Activated naive CD8-positive, alpha-beta T cell treated with anti-CD3 and anti-CD28 coated beads for 36 hours (primary cell): ENCODE measurements around the gene NUCB2. TPM values are rescaled to one million over a fixed set of nuclear protein-coding genes. Genes with fewer than 3 reads are reported as not detected.
"Not testable (repeated sequence)": the region's sequence is repeated elsewhere in the genome, so short reads cannot be mapped to it uniquely, and the experiment has no call there.

Source experiments
- DNase-seq: peaks from one replicate; pipeline ENCODE4 v3.0.0; 2021
- H3K27ac Mint-ChIP-seq: one replicate; pipeline ENCODE4 v1.8.0; 2022; ENCODE audit warnings: mild to moderate bottlenecking, moderate library complexity, mixed read lengths
- H3K27me3 Mint-ChIP-seq: one replicate; pipeline ENCODE4 v1.8.0; 2022; ENCODE audit warnings: mild to moderate bottlenecking, mixed read lengths
- H3K36me3 Mint-ChIP-seq: one replicate; pipeline ENCODE4 v1.8.0; 2021; ENCODE audit warnings: mild to moderate bottlenecking, mixed read lengths
- H3K4me1 Mint-ChIP-seq: one replicate; pipeline ENCODE4 v1.8.0; 2021; ENCODE audit warnings: mixed read lengths
- H3K4me3 Mint-ChIP-seq: one replicate; pipeline ENCODE4 v1.8.0; 2022; ENCODE audit warnings: mild to moderate bottlenecking, moderate library complexity, mixed read lengths
- H3K9me3 Mint-ChIP-seq: one replicate; pipeline ENCODE4 v1.8.0; 2022; ENCODE audit warnings: mixed read lengths
- total RNA-seq, 2 experiments: library from RNA; stranded (reverse); gene quantifications; one replicate each; pipeline ENCODE4 v1.2.3, GENCODE V29; 2021

NUCB2 gene
- total RNA-seq, 2 experiments from 2014 or later = 78.5 to 88.8 TPM

GRCh38 chr11:17258670-17259069, 17.9 kb upstream of the NUCB2 start:
- H3K4me1 Mint-ChIP-seq = peaks cover 23% of the 10 kb centered on the region
- no peak for DNase-seq
- no peaks in the 10 kb centered on the region for H3K9me3 Mint-ChIP-seq
- no peak overlapping the region for H3K4me3 Mint-ChIP-seq
- H3K27me3 Mint-ChIP-seq = no peaks in the 10 kb centered on the region
- no peaks in the 10 kb centered on the region for H3K36me3 Mint-ChIP-seq
- H3K27ac Mint-ChIP-seq = no peak overlapping the region

GRCh38 chr11:17259519-17259918, 17.0 kb upstream of the NUCB2 start:
- no peak for DNase-seq
- Mint-ChIP-seq H3K36me3 (no peaks in the 10 kb centered on the region), H3K27me3 (no peaks in the 10 kb centered on the region)

GRCh38 chr11:17260020-17260419, 16.5 kb upstream of the NUCB2 start:
- Mint-ChIP-seq H3K4me1 (peaks cover 26% of the 10 kb centered on the region), H3K4me3 (no peak overlapping the region), H3K36me3 (no peaks in the 10 kb centered on the region), H3K27ac (no peak overlapping the region), H3K9me3 (no peaks in the 10 kb centered on the region), H3K27me3 (no peaks in the 10 kb centered on the region)
- no peak for DNase-seq

More at GRCh38 chr11:17259519-17259918, 17.0 kb upstream of the NUCB2 start:
- Mint-ChIP-seq H3K4me1 (peaks cover 26% of the 10 kb centered on the region), H3K27ac (no peak overlapping the region), H3K4me3 (no peak overlapping the region), H3K9me3 (no peaks in the 10 kb centered on the region)

- no peaks in the 10 kb centered on the region for H3K27me3 Mint-ChIP-seq
- peaks cover 14% of the 10 kb centered on the region for H3K4me1 Mint-ChIP-seq
- no peak overlapping the region for H3K27ac Mint-ChIP-seq
- no peaks in the 10 kb centered on the region for H3K36me3 Mint-ChIP-seq
- H3K4me3 Mint-ChIP-seq = no peak overlapping the region
- H3K9me3 Mint-ChIP-seq = no peaks in the 10 kb centered on the region
- DNase-seq = no peak
These were observed 12.8 kb upstream of the NUCB2 start for GRCh38 chr11:17263769-17264168.

GRCh38 chr11:17266781-17267180, 9.8 kb upstream of the NUCB2 start:
- Mint-ChIP-seq H3K9me3 (no peaks in the 10 kb centered on the region), H3K4me3 (no peak overlapping the region), H3K27me3 (no peaks in the 10 kb centered on the region), H3K27ac (no peak overlapping the region), H3K36me3 (no peaks in the 10 kb centered on the region), H3K4me1 (peaks cover 12% of the 10 kb centered on the region)
- no peak for DNase-seq

- Mint-ChIP-seq H3K36me3 (no peaks in the 10 kb centered on the region), H3K27me3 (no peaks in the 10 kb centered on the region), H3K9me3 (no peaks in the 10 kb centered on the region), H3K4me3 (no peak overlapping the region), H3K4me1 (peaks cover 12% of the 10 kb centered on the region), H3K27ac (no peak overlapping the region)
- DNase-seq = no peak
These were observed 9.0 kb upstream of the NUCB2 start for GRCh38 chr11:17267576-17267975.

- H3K27me3 Mint-ChIP-seq, H3K27ac Mint-ChIP-seq, H3K36me3 Mint-ChIP-seq, H3K4me3 Mint-ChIP-seq, H3K9me3 Mint-ChIP-seq, DNase-seq: not testable (repeated sequence)
- H3K4me1 Mint-ChIP-seq = peaks cover 12% of the 10 kb centered on the region
These were observed 8.0 kb upstream of the NUCB2 start for GRCh38 chr11:17268500-17268899.

DNA sequence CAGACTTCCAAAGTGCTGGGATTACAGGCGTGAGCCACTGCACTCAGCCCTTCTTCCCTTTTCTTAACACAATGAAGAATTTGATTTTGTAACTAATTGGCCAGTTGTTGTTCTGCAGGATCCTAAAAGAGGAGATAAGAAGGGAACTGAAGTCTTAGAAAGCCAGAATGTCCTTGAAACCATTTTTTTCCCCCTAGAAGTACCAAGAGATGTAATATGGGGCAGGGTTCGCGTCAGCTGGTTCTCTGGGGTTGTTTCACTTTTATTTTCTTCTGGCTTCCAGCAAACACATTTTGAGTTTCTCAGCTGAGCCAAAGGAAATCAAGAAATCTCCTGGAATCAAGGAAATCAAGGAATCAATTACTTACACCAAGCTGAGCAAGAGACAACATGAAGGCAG, 7.6 kb upstream of the NUCB2 start:
- DNase-seq = no peak
- no peaks in the 10 kb centered on the region for H3K27me3 Mint-ChIP-seq
- H3K36me3 Mint-ChIP-seq = no peaks in the 10 kb centered on the region
- H3K4me3 Mint-ChIP-seq = no peak overlapping the region
- no peak overlapping the region for H3K27ac Mint-ChIP-seq
- no peaks in the 10 kb centered on the region for H3K9me3 Mint-ChIP-seq
- peaks cover 8% of the 10 kb centered on the region for H3K4me1 Mint-ChIP-seq

DNA sequence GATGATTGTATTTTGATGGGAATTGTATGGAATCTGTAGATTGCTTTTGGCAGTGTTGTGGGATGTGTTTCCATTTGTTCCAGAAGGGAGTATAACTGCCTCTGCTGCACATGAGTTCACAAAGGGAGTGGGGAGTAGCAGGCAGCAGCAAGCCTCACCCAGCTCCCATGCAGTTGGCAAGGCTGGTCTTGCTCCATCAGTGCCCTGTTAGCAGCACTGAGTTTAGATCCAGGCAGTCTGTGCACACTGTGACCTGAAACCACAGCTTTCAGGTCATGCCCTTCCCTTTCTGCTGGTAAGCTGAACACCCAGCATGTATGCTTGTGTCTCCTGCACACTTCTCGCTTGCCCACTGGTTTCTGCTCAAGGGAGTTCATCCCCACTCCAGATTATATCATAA, 3.7 kb upstream of the NUCB2 start:
- Mint-ChIP-seq H3K4me1 (peaks cover 23% of the 10 kb centered on the region), H3K36me3 (no peaks in the 10 kb centered on the region), H3K27me3 (no peaks in the 10 kb centered on the region), H3K4me3 (no peak overlapping the region), H3K27ac (no peak overlapping the region), H3K9me3 (no peaks in the 10 kb centered on the region)
- DNase-seq = no peak

DNA sequence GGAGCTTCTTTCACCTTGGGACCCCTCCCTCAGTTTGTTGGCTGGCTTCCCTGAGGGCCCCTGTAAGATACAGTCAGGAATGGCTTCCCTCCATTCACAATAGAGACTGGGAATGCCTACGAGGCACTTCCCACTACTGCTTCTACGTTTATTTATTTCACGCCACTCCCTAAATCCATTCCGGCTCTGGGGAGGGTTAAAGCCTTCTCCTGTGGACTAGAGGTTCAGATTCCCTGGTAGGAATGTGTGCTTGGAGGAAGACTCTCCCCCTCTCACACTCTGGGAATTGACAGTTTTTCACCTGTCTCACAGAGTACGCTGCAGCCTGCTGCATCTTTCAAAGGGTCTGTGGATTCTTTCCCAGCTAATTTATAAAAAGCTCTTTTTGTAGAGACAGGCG, 3.3 kb upstream of the NUCB2 start:
- no peak for DNase-seq
- Mint-ChIP-seq H3K4me3 (no peak overlapping the region), H3K36me3 (peaks cover 2% of the 10 kb centered on the region), H3K27me3 (no peaks in the 10 kb centered on the region), H3K4me1 (peaks cover 25% of the 10 kb centered on the region), H3K9me3 (no peaks in the 10 kb centered on the region), H3K27ac (no peak overlapping the region)

DNA sequence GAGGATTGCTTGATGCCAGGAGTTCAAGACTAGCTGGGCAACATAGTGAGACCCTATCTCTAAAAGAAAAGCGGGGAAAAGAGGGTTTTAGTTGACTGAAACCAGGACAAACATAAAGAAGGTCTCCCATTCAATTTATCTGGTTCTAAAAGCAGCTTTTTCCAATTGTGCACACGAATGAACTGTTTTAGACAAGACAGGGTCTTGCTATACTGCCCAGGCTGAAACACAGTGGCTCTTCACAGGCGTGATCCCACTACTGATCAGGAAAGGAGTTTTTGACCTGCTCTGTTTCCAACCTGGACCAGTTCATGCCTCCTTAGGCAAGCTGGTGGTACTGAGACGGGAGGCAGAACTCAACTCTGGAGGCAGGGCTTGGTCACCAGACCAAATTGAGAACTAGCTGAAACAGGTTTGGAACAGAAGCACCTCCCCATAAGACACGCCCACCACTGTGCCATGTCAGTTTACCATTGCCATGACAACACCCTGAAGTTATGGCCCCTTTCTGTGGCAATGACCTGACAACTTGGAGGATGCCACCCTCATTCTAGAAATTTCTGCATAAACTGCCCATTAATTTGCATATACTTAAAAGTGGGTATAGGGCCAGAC, 2.8 kb upstream of the NUCB2 start:
- DNase-seq = no peak
- H3K27ac Mint-ChIP-seq = no peak overlapping the region
- H3K4me1 Mint-ChIP-seq = peaks cover 30% of the 10 kb centered on the region
- no peaks in the 10 kb centered on the region for H3K27me3 Mint-ChIP-seq
- peaks cover 5% of the 10 kb centered on the region for H3K36me3 Mint-ChIP-seq
- no peaks in the 10 kb centered on the region for H3K9me3 Mint-ChIP-seq
- no peak overlapping the region for H3K4me3 Mint-ChIP-seq

- Mint-ChIP-seq H3K36me3 (peaks cover 8% of the 10 kb centered on the region), H3K4me1 (peaks cover 34% of the 10 kb centered on the region)
- no peak for DNase-seq
These were observed 921 bp upstream of the NUCB2 start for GRCh38 chr11:17275400-17276235.

DNA sequence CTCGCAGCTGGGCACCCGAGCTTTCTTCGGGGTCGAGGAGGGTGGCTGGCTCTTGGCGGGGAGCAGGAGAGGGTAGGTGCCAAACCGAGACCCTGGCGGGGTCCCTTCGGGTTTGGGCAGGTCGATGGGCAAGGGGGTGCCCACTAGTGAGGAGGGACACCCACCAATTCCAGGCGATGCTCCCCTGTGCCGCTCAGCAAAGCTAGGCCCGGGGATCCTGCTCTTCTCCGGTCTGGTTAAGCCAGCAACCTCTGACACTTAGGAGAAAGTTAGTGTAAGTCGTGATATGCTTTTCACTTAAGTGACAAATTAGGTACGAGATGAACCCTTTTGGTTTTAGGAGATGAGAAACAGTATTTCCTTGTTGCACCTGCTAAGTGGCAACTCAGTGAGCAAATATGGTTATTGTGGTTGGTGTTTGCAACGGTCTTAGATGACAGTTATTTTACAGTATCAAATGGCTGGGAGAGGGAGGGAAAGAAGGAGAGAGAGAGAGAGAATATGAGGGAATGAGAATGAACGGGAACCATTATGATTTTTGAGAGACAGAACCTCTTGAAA, 565 bp downstream of the NUCB2 start:
- peaks cover 42% of the 10 kb centered on the region for H3K4me1 Mint-ChIP-seq
- no peaks in the 10 kb centered on the region for H3K27me3 Mint-ChIP-seq
- no peak for DNase-seq
- peak overlapping the region; percentile 83 for H3K4me3 Mint-ChIP-seq
- peak overlapping the region; percentile 92 for H3K27ac Mint-ChIP-seq
- peaks cover 13% of the 10 kb centered on the region for H3K36me3 Mint-ChIP-seq
- no peaks in the 10 kb centered on the region for H3K9me3 Mint-ChIP-seq

More at GRCh38 chr11:17275400-17276235, 921 bp upstream of the NUCB2 start:
- H3K27ac Mint-ChIP-seq = peak overlapping the region; percentile 92
- no peaks in the 10 kb centered on the region for H3K9me3 Mint-ChIP-seq
- H3K27me3 Mint-ChIP-seq = no peaks in the 10 kb centered on the region
- peak overlapping the region; percentile 83 for H3K4me3 Mint-ChIP-seq

DNA sequence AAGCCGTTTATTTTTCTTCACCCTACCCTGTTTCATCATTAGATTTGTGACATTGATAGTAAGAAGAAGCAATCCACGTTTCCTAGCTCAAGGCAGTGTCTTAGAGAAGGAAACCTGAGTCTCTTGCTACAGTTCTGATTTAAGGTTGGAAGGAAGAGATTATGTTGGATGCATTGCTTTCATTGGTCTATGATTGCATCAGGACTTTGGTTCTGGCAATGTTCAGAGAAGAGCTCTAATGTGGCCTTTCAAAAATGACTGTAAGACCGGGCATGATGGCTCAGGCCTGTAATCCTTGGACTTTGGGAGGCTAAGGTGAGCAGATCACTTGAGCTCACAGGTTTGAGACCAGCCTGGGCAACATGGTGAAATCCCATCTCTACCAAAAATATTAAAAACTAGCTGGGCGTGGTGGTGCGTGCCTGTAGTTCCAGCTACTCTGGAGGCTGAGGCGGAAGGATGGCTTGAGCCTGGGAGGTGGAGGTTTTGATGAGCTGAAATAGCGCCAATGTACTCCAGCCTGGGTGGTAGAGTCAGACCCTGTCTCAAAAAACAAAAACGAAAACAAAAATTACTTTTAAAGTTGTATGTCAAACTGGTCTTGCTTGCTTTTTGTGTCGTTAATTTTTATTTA, 4.1 kb downstream of the NUCB2 start:
- Mint-ChIP-seq H3K9me3 (no peaks in the 10 kb centered on the region), H3K36me3 (peaks cover 31% of the 10 kb centered on the region), H3K4me3 (peak overlapping the region; percentile 70), H3K27ac (peak overlapping the region; percentile 92), H3K4me1 (peaks cover 52% of the 10 kb centered on the region), H3K27me3 (no peaks in the 10 kb centered on the region)
- DNase-seq = no peak

GRCh38 chr11:17286332-17286731, 9.8 kb downstream of the NUCB2 start:
- H3K27me3 Mint-ChIP-seq = no peaks in the 10 kb centered on the region
- peak overlapping the region; percentile 73 for H3K27ac Mint-ChIP-seq

More at GRCh38 chr11:17286332-17286731, 9.8 kb downstream of the NUCB2 start:
- H3K4me1 Mint-ChIP-seq = peaks cover 52% of the 10 kb centered on the region
- H3K36me3 Mint-ChIP-seq = peaks cover 49% of the 10 kb centered on the region
- H3K4me3 Mint-ChIP-seq = no peak overlapping the region
- no peak for DNase-seq
- peaks cover 2% of the 10 kb centered on the region for H3K9me3 Mint-ChIP-seq
